Glomerular visceral epithelial cell (primary cell): ENCODE data around the gene CMC1.
"Not testable (repeated sequence)": the region's sequence is repeated elsewhere in the genome, so short reads cannot be mapped to it uniquely, and the experiment has no call there.

Experiments
- DNase-seq: peaks from one replicate; pipeline ENCODE4 v3.0.0-alpha.2; 2016; ENCODE audit errors: extremely low spot score

Gene CMC1

DNA sequence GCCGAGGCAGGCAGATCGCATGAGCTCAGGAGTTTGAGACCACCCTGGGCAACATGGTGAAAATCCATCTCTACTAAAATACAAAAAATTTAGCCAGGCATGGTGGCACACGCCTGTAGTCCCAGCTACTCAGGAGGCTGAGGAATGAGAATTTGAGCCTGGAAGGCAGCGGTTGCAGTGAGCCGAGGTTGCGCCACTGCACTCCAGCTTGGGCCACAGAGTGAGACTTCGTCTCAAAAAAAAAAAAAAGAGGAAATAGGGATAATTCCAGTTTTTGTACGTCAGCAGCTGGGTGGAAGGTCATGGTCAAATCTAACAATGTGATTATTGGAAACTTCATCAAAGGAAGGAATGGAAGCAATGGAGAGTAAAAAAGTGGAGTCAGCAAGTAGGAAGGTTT is 3.1 kb downstream of the CMC1 start:
- DNase-seq: no peak

DNA sequence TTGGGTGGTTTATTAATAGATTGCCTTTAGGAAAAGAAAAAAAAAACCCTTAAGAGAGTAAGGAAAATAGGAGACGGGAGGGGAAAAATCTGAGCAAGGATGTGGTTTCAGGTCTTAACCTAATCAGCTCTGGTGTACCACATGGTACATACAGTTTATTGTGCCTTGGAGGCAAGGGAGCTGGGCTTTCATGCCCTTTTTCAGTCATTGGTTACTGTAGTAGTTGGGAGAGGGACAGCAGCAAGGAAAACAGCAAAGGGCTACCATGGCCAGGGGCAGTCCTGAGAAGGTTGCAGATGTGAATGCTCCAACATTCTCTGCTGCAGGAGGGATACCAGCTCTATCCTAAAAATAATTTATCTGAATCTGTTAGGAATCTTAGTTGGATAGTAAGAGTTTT is 5.9 kb downstream of the CMC1 start:
- DNase-seq: no peak

DNA sequence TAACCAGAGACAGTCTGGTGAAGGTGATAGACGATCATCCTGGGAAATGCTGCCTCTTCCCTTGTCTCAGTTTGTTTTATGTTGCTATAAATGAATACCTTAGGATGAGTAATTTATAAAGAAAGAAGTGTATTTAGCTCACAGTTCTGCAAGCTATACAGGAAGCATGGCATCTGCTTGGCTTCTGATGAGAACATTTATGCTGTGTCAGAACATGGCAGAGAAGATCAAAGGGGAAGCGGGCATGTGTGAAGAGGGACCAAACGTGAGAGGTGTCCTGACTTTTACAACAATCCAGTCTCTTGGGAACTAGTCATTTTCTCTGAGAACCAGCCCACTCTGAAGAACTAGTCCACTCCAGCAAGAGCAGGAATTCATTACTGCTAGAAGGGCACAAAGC is 9.6 kb downstream of the CMC1 start:
- DNase-seq: no peak

DNA sequence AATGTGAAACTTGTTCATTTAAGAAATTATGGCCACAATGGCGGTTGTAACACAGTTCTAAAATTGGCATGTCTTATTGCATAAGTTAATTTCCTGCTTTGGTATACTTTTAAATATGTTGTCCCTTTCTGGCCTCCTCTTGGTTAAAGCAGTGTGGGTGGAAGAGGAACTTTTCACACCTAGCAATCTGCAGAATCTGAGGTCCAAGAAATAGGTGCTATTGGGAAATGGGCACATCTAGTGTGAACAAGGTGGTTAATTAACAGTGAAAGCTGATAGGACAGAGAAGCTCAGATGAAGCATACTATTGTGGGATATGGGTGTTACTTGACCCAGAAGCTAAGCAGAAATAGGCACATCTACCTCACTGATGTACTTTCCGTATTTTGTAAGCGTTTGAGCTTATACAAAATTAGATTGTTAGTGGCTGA is 10.6 kb downstream of the CMC1 start:
- no peak for DNase-seq

DNA sequence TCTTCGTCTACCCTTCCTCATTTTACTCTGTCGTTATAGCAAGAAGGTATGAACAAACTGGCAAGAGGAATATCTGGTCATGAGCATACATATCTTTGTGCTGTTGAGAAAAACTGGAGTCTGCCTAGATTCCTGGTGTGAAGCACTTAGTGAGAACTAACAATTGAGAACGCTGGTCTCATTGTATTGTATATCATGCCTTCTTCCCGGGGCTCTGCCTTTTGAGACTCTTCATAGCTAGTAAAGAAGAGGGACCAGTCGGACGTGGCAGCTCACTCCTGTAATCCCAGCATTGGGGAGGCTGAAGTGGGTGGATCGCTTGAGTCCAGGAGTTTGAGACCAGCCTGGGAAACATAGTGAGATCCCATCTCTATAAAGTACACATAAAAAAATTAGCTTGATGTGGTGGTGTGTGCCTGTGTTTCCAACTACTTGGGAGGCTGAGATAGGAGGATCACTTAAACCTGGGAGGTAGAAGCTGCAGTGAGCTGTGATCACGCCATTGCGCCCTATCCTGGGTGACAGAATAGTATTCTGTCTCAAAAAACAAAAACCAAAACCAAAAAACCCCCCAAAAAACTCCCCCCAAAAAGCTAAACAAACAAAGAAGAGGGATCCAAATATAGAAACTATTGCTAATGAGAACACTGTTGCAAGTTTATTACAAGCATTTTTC is 11.8 kb downstream of the CMC1 start:
- no peak for DNase-seq

DNA sequence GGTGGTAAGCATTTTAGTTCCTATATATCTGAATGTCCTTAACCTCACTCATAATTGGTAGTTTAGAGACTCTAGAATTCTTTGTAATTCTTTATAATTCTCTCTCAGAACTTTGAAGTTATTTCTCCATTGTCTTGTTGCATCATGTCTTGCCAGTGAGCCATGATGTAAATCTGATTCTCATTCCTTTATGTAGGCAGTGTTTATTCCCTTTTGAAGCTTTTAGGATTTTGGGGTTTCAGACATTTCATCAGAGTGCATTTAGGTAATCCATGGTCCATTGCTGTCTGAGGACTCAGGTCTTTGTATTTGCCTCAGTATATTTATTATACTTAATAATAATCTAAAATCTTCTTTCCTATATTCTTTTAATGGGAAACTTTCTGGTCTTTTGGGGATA is 20.6 kb downstream of the CMC1 start:
- no peak for DNase-seq

DNA sequence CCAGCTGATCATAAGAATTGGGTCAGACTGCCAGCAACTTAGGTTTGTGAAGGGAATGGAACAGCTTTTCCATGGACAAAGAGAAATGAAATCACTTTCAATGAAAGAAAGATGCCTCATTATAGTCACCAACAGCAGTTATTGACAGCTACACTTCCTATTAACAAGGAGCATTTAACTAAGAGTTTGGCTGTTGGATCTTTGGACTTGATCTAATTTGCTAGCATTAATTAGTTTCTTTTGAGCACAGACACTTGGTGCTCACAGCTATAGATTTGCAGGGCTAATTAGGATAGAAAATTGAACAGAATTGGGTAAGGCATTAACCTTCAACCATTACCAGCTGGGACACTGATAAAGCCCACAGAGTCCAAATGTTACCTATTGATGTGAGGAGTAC is 24.2 kb downstream of the CMC1 start:
- DNase-seq: no peak

DNA sequence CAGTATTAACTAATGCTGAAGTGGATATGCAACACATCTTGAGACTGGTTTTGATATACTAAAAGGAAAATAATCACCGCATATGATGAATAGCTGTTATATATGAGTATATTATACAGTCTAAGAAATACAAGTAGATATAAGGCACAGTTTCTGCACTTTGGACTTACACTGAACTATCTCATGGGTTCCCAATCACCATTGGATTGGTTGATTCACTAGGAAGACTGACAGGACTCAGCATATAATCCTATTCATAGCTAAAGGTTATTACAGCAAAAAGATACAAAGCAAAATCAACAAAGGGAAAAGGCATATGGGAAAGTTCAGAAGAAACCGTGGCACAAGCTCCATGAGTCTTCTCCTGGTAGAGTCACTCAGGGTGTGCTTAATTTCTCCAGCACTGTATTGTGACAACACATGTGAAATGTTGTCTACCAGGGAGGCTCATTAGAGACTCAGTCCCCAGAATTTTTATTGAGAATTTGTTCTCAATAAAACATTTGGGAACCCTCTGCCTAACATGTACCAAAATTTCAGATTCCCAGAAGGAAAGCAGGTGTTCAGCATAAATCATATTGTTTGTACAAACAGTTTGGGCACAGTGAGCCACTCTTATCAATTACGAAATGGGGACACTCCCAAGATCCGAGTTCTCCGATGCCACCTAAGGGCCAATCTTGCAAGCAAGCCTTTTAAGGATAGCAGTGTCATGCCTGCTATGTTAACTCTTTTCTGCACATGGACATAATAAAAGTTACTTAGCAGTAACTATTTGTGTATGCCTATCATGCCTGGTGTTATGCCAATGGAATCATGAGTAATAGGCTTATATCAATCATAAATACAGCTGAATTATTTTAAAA is 26.8 kb downstream of the CMC1 start:
- DNase-seq: no peak

DNA sequence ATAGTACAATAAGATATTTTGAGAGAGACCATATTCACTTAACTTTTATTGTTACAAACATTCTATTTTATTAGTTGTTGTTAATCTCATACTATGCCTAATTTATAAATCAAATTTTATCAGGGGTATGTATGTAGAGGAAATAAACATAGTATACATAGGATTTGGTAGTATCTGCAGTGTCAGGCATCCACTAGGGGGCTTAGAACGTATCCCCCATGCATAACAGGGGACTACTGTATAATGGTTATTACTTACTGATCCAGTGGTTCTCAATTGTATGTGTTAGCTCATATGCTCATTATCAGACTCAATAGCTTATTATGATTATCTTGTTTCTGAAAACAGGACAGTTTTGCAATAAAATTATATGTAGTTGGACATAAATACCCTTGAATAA is 27.6 kb downstream of the CMC1 start:
- no peak for DNase-seq

DNA sequence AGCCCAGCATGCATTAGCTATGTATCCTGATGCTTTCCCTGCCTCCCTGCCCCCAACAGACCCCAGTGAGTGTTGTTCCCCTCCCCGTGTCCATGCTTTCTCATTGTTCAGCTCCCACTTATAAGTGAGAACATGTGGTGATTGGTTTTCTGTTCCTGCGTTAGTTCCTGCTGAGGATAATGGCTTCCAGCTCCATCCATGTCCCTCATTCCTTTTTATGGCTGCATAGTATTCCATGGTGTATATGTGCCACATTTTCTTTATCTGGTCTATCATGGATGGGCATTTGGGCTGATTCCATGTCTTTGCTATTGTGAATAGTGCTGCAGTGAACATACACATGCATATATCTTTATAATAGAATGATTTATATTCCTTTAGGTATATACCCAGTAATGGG is 28.5 kb downstream of the CMC1 start:
- not testable (repeated sequence) for DNase-seq

DNA sequence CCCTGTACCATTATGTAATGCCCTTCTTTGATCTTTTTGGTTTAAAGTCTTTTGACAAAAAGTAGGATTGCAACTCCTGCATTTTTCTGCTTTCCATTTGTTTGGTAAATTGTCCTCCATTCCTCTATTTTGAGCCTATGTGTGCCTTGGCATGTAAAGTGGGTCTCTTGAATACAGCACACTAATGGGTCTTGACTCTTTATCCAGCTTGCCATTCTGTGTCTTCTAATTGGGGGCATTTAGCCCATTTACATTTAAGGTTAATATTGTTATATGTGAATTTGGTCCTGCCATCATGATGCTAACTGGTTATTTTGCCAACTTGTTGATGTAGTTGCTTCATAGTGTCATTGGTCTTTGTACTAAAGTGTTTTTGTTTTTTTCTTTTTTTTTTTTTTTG is 32.4 kb downstream of the CMC1 start:
- no peak for DNase-seq

DNA sequence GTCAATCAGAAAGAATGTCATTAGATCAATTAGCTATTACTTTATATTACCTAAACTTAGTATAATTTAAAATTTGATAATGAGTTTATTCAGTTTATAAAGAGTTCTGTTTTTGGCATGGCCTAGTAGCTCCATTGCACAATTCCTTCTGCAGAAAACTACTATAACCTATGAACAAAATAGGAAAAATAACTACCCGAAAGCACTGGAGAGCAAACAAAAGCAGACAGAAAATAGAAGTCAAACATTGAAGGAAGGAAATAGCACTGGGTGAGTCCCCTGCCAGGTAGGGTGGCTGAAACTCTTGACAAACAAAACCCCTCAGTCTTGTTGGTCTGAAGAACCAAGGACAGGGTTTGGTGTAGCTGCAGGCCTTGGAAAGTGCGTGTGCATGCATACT is 37.5 kb downstream of the CMC1 start:
- no peak for DNase-seq

DNA sequence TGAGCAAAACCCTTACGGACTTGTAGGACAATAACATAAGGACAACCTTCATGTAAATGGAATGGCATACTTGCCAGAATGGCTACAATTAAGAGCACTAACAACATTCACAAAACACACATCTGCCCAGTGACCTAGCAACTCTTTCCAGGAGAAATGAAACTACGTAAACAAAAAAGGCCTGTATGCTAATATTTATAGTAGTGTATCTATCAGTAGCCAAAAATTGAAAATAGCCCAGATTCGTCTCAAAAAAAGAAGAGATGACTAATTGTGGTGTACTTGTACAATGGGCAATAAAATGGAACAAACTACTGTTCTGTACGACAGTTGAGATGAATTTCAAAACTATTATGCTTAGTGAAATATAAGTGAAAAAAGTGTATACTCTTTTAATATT is 38.4 kb downstream of the CMC1 start:
- DNase-seq: no peak

DNA sequence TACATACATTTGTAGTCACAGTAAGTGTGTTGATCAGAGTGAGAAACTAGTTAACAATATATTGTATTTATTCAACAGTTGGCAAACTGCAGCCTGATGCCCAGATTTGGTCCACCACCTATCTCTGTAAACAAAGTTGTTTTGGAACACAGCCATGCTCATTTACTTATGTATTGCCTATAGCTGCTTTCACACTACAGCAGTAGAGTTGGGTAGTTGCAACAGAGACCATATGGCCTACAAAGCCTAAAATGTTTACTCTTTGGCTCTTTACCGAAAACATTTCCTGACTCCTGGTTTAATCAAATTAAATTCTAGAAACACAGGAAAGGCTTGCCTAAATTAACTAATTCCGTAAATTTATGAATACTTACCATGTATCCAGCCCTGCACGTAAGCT is 39.4 kb downstream of the CMC1 start:
- no peak for DNase-seq

DNA sequence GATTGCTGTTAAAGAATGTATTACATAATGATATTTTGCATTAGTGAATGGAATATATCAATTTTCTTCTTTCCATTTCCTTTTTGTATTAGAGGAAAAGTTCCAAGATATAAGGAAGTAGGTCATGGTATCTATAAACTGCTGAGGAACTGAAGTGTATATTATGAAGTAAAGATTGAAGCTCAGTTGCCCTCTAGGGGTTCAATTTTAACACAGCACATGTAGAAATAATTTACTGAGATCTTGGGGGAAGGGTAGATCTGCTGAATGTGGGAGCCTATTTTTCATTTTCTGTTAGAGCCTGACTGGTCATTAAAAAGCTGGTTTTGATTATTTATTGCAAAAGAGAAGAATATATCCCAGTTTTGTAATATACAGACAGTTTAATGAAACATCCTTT is 45.2 kb downstream of the CMC1 start:
- peak; percentile 21 for DNase-seq

DNA sequence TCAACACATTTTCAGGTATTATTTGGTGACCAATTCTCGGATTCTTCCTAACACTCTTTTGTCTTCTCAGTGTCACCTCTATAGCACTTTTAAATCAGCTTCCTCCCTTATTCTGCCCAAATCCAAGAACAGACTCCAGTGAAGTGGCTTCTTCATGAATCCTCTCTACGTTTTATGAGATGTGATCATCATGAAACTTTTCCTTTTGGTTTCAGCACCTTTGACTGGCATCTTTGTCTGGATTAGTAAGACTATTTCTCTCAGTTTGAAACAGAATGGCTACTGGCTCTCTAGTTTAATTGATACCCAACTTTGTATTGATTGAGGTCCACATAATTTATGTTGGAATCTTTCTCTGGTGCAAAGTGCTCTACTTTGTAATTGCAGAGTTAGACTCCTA is 45.6 kb downstream of the CMC1 start:
- no peak for DNase-seq

DNA sequence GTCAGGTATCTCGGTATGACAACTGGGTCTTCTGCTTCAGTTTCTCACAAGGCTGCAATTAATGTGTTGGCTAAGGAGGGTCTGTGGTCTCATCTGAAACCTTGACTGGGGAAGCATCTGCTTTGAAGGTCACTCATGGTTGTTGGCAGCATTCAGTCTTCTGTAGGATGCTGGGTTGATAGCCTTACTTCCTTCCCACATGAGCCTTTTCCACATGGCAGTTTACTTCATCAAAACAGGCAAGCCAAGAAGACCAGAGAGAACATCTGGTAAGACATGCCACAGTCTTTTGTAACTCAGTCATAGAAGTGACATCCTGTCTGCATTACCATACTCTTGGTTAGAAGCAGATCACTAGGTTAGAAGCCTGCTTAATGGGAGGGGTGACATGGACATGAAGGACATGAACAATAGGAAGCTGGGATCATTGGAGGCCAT is 49.5 kb downstream of the CMC1 start:
- no peak for DNase-seq

DNA sequence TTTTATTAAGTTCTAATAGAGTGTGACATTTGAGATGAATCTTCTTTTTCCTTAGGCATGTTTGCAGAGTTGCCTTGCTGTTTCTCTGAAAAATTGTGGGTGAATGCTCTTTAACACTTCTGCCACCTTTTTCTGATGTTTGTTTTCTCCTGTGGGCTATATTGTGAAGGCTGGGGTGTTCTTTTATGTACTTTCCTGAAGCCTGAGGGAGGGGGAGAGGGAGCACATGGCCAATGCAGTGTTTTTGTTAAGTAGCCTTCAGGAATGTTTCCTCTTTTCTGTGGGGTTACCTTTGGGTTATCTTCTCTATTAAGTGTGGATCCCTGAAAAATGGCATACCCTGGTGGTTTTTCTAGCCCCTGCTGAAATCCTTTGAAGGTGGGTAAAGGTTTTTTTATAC is 50.2 kb downstream of the CMC1 start:
- DNase-seq: no peak

DNA sequence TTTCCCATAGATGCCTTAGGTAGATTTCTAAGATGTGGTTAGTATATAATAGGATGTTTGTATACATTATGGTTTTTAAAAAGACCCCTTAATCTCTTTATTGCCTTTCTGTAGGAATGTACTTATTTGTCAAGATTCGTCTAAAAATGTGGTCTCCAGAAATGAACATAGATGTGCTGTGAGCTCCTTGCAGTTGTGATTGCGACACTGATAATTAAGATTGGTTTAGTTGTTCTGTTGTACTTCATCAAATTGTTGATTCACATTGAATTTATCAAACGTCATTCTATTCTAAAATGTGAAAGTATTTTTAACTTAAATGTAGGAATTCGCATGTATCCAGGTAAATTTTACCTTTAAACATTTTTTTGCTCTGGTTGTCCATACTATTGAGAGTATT is 51.2 kb downstream of the CMC1 start:
- DNase-seq: no peak

DNA sequence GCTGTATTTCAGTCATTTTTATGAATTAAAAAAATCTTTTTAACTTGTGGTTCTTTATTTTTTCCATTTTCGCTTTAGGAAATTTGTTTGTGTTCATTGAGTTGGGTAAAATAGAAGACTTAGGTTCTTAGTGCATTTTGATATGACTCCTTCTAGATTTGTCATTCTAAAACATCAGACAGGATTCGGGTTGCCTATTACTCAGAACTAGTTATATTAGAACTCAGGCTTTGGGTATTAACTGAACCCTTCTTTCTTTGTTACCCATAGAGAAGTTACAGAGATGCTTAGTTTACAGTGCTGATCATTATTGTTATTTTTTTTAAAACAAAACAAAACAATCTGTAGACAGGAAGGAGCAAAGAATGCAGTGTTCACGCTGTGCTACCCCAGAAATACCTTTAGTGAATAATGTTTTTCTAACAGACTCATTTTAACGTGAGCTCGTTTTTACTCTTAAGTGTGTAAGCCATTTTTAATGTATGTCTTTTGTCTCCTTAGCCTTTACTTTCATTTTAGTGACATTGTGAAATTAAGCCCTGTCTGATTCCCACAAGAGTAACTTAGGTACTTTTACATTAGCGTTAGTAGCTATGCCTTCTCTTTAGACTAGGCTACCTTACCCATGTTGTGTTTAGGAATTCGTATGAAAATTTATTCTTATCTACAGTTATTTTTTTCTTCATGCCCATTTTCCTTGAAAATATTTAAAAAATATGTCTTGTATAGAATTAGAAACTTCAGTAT is 53.4 kb downstream of the CMC1 start:
- no peak for DNase-seq

DNA sequence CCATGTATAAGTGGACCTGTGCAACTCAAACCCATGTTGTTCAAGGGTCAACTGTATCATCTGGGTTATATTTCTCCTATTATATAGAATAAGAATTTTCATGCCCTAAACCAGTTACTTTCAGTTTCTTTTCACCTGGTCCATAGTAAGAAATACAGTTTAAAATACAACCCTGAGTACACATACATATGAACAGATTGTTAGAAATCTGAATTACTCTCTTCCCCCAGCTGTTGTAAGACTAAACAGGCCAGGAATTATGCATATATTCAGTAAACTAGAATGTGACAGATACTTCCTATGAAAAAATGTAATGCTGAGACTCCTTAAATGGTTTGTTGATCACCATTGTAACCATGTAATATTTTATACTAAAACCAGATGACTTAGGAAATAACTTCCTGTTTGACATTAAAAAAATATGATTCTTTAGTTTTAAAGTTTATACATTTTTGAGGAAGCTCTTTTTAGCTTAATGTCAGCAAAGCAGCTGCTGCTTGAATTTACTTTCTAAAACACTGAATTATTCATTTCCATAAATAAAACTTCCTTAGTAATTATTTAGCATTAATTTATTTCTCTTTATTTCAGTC is 54.6 kb downstream of the CMC1 start:
- no peak for DNase-seq

DNA sequence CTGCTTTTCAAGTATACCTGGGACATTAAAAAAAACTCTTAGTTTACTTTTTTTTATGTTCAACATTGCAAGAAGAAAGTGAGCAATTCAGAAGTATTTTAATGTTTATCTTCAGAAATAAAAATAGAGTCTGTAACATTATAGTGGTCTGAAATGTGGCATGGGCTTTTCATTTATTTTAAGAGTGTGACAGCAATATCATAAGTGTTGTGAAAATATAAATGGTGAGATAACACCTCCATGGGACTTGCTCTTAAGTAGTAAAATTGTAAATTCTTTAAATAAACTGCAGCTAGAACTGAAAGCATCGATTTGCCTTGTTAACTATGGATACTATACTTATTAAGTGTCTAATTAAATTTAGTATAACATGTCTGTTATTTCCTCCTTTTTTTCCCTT is 58.3 kb downstream of the CMC1 start:
- no peak for DNase-seq
